ENCODE results near the gene HOXB5. TPM values are rescaled to one million over a fixed set of nuclear protein-coding genes. Genes with fewer than 3 reads are reported as not detected.

The HOXB5 gene
- total RNA-seq, 1 experiment from 2014 or later = 19.8 TPM

DNA sequence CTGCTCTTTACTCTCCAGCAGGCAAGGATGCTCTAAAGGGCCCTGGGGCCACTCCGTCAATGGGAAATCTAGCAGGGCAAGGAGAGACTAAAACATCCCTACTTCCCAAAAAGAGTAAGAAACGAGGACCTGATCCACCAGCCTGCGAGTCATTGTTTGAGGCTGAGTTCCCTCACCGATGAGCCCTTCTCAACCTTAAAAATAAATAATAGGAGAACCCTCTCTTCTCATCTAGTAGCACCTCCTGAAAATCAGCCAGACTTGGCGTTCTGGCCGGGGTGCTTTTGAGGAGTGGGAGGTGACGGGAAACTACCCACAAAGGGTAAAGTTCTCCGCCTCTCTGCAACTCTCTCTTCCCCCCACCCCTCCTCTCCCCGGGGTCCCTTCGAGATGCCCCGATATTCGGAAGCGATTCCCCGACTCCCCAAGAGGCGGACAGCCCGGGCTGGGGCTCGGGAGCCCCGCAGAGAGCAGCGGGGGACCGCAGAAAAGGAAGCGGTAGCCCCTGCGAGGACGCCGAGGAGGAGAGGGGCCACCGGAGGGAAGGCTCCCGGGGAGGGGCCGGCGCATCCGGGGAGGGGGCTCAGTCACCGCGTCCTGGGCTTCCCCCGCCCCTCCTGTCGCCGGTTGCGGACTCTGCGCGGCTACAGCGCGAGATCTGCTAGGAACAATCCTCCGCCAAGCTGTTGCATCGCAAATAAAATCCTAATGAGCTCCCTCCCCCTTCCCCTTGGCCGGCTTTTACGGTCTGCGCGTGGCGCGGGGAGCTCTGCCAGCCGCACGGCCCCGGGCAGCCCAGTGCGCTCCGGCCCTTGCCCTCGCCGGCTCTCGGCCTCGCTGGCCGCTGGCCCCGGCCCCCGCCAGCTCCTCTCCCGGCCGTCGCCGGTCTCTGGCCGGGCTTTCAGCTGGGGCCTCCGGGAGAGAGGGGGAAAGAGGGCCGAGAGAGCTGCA is 31.2 kb upstream of the HOXB5 start:
- no TSS peak for BruUV-seq (replicated peaks)
- Histone ChIP-seq H3K4me2 (ENCODE audit: low read length) (peak overlapping the region; percentile 98), H3K27ac (ENCODE audit: low read depth, low read length) (peak overlapping the region; percentile 95), H3K4me1 (ENCODE audit: control insufficient read depth in 1 of 2, insufficient read depth in 2 of 2, low read length in 2 of 2) (peaks cover 15 to 32% of the 10 kb centered on the region in 2 experiments), H3K4me3 (replicated peaks in 1 of 2; ENCODE audit: low read depth in 1 of 2, low read length in 2 of 2) (peak overlapping the region; percentile 81 to 86), H4K20me1 (ENCODE audit: insufficient read depth) (no peaks in the 10 kb centered on the region), H3K79me2 (ENCODE audit: insufficient read depth, low read length) (peaks cover 42% of the 10 kb centered on the region), H3K9ac (ENCODE audit: low read length) (peak overlapping the region; percentile 95), H3K9me2 (ENCODE audit: insufficient read depth) (no peaks in the 10 kb centered on the region), H3K9me3 (ENCODE audit: control insufficient read depth in 1 of 2, insufficient read depth in 1 of 2, low read depth in 1 of 2, low read length in 2 of 2) (no peaks in the 10 kb centered on the region), H2AFZ (ENCODE audit: low read depth, low read length, poor library complexity, severe bottlenecking) (peak overlapping the region; percentile 61), H3K27me3 (ENCODE audit: insufficient read depth, low read length) (no peaks in the 10 kb centered on the region), H3K36me3 (ENCODE audit: control insufficient read depth in 1 of 2, insufficient read depth in 2 of 2, low read length in 2 of 2) (no peaks in the 10 kb centered on the region; a peak in 2 of 4 replicates)
- RAD21 ChIA-PET (ENCODE audit: low non-redundant PET in 1 of 2, low total read pairs in 2 of 2, uncharacterized antibody in 2 of 2, unreplicated experiment in 2 of 2) = interaction anchor here in 1 of 2 experiments (1.5 kb wide), 1 partner anchor 254 kb away, joined by 5 read pairs; no protein-coding TSS in a partner anchor
- TF ChIP-seq CBX3 (IDR thresholded peaks at IDR 0.05; ENCODE audit: low read depth) (no peak), SRF (IDR thresholded peaks at IDR 0.05; ENCODE audit: low read depth) (no peak), YY1 (IDR thresholded peaks at IDR 0.05; ENCODE audit: extremely low read depth, insufficient replicate concordance, low read depth, low read length) (no peak), JUND (IDR thresholded peaks at IDR 0.05) (no peak), TCF7L2 (IDR thresholded peaks at IDR 0.05; ENCODE audit: borderline replicate concordance, extremely low read depth, insufficient read depth, insufficient read length) (no peak), SIN3A (IDR thresholded peaks at IDR 0.05; ENCODE audit: low read depth) (no peak), SP1 (IDR thresholded peaks at IDR 0.05; ENCODE audit: low read depth) (no peak), ZNF274 (IDR thresholded peaks at IDR 0.05; ENCODE audit: low read depth, low read length) (no peak), POLR2AphosphoS5 (IDR thresholded peaks at IDR 0.05; ENCODE audit: low read depth, low read length) (peak; percentile 81), EZH2 (IDR thresholded peaks at IDR 0.05) (no peak), ZFX (IDR thresholded peaks at IDR 0.05) (no peak; the same call in 1 of the 2 replicates)
- TF ChIP-seq, protein P1, sequence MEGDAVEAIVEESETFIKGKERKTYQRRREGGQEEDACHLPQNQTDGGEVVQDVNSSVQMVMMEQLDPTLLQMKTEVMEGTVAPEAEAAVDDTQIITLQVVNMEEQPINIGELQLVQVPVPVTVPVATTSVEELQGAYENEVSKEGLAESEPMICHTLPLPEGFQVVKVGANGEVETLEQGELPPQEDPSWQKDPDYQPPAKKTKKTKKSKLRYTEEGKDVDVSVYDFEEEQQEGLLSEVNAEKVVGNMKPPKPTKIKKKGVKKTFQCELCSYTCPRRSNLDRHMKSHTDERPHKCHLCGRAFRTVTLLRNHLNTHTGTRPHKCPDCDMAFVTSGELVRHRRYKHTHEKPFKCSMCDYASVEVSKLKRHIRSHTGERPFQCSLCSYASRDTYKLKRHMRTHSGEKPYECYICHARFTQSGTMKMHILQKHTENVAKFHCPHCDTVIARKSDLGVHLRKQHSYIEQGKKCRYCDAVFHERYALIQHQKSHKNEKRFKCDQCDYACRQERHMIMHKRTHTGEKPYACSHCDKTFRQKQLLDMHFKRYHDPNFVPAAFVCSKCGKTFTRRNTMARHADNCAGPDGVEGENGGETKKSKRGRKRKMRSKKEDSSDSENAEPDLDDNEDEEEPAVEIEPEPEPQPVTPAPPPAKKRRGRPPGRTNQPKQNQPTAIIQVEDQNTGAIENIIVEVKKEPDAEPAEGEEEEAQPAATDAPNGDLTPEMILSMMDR (IDR thresholded peaks at IDR 0.05 in 2 of 3, conservative IDR thresholded peaks at IDR 0.05 in 1 of 3; ENCODE audit: borderline replicate concordance in 1 of 3, insufficient read depth in 1 of 3, low read depth in 2 of 3, low read length in 2 of 3) = no peak
- TF ChIP-seq, protein P2, sequence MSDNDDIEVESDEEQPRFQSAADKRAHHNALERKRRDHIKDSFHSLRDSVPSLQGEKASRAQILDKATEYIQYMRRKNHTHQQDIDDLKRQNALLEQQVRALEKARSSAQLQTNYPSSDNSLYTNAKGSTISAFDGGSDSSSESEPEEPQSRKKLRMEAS (IDR thresholded peaks at IDR 0.05) = 0 out of 2 replicates have a peak, but pooled peaks have one; percentile 42
- CTCF ChIA-PET = interaction anchor here (0.9 to 1.7 kb wide), 7 partner anchors 7 to 600 kb away, joined by 3 to 12 read pairs (median 3); partner anchors contain the start of gene HOXB8
- intact Hi-C loops (cut with micrococcal nuclease) = no loop called here
- ATAC-seq (peak; percentile 30), DNase-seq (ENCODE audit: low read depth, low spot score) (no peak)
- POLR2A ChIA-PET = interaction anchor here (0.6 to 2.2 kb wide), 7 partner anchors 7 to 364 kb away, joined by 3 to 11 read pairs (median 4); no protein-coding TSS in a partner anchor

Data from HCT116 (cell line).